ENCODE measurements around the gene TRPC4AP. TPM values are rescaled to one million over a fixed set of nuclear protein-coding genes. Genes with fewer than 3 reads are reported as not detected.

Gene TRPC4AP
- total and polyA plus RNA-seq, 9 donors: 30.5 to 51.8 (median 40.7) TPM

- no peak for DNase-seq
- TF ChIP-seq CTCF (IDR thresholded peaks at IDR 0.05): no peak
- no peak for TF ChIP-seq POLR2A (IDR thresholded peaks at IDR 0.05)
- Histone ChIP-seq H3K36me3 (no peaks in the 10 kb centered on the region), H3K9me3 (no peaks in the 10 kb centered on the region), H3K27me3 (no peaks in the 10 kb centered on the region), H3K27ac (no peak overlapping the region), H3K4me3 (no peak overlapping the region), H3K4me1 (ENCODE audit: insufficient read depth) (no peaks in the 10 kb centered on the region)
- 51 to 75% (median 63%) methylated on average over 5 of the region's 5 CpGs for WGBS, 3 donors
- intact Hi-C loops (cut with DNase I): no loop called here
Measured at GRCh38 chr20:35049776-35050352, 42.7 kb downstream of the TRPC4AP start.

DNA sequence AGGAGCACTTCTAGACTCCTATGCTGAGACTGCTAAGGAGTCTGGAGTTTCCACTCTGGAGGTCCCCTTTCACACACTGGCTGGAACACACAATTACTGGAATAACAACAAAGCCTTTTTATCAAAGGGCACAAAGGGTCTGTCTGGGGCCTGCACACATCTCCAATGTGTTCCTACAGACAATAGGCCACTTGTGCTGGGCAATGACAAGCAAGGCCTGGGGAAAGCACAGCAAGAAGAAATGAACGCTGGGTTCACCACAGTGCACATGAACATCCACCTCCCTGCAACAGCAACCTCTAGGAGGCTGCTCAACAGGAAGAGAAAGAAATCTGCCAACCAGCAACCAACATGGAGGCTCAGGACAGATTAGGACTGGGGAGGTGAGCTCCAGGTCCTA, 43.9 kb downstream of the TRPC4AP start:
- no peak for DNase-seq
- Histone ChIP-seq H3K9me3 (no peaks in the 10 kb centered on the region), H3K4me1 (ENCODE audit: insufficient read depth) (no peaks in the 10 kb centered on the region), H3K27me3 (no peaks in the 10 kb centered on the region), H3K4me3 (no peak overlapping the region), H3K36me3 (no peaks in the 10 kb centered on the region), H3K27ac (no peak overlapping the region)
- intact Hi-C loops (cut with DNase I): no loop called here
- TF ChIP-seq POLR2A (IDR thresholded peaks at IDR 0.05): no peak
- TF ChIP-seq CTCF (IDR thresholded peaks at IDR 0.05): no peak
- TF ChIP-seq EP300 (IDR thresholded peaks at IDR 0.05): no peak
- 95 to 100% (median 98%) methylated on average over 1 of the region's 1 CpG for WGBS, 3 donors

DNA sequence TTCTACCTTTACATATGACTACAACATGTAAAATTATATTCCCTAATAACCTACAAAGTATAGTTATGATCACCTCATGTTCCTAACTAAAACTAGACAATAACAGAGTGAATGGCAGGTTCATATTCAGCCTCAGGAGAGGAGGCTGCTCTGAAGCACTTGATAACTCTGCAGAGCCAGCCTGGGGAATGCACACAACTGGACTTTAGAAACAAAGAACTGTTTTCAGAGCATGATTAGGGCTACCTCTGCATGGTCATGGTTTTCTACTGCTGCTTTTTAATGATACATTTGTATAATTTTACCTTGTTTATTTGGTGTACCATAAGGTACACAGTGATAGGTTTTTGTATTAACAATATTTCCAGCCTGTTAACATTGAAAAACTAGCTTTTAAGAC, 50.3 kb downstream of the TRPC4AP start:
- no peaks in the 10 kb centered on the region for H3K27me3 ChIP-seq
- no peak overlapping the region for H3K27ac ChIP-seq
- DNase-seq: no peak
- H3K9me3 ChIP-seq: no peaks in the 10 kb centered on the region
- TF ChIP-seq CTCF (IDR thresholded peaks at IDR 0.05): no peak
- TF ChIP-seq EP300 (IDR thresholded peaks at IDR 0.05): no peak
- TF ChIP-seq POLR2A (IDR thresholded peaks at IDR 0.05): no peak
- H3K36me3 ChIP-seq: no peaks in the 10 kb centered on the region
- no peak overlapping the region for H3K4me3 ChIP-seq
- no peaks in the 10 kb centered on the region for H3K4me1 ChIP-seq (ENCODE audit: insufficient read depth)
- intact Hi-C loops (cut with DNase I): no loop called here

DNA sequence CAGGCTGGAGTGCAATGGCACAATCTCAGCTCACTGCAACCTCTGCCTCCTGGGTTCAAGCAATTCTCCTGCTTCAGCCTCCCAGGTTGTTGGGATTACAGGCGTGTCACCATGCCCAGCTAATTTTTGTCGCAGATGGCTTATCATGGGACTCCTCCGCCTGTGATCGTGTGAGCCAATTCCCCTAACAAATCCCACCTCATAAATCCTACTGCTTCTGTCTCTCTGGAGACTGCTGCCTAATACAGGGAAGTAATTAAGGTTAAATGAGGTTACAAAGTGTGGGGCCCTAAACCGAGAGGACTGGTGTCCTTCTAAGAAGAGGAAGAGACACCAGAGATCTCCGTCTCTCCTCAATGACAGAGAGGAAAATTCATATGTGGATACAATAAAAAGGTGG, 52.0 kb downstream of the TRPC4AP start:
- H3K36me3 ChIP-seq: no peaks in the 10 kb centered on the region
- H3K27ac ChIP-seq: no peak overlapping the region
- DNase-seq: no peak
- TF ChIP-seq CTCF (IDR thresholded peaks at IDR 0.05) (no peak), EP300 (IDR thresholded peaks at IDR 0.05) (no peak), POLR2A (IDR thresholded peaks at IDR 0.05) (no peak)
- WGBS, 3 donors: 81 to 88% (median 82%) methylated on average over 6 of the region's 6 CpGs
- intact Hi-C loops (cut with DNase I): no loop called here
- no peaks in the 10 kb centered on the region for H3K27me3 ChIP-seq
- no peak overlapping the region for H3K4me3 ChIP-seq
- no peaks in the 10 kb centered on the region for H3K4me1 ChIP-seq (ENCODE audit: insufficient read depth)
- no peaks in the 10 kb centered on the region for H3K9me3 ChIP-seq
